A673 (cell line): ENCODE measurements around the gene GATA1. TPM values are rescaled to one million over a fixed set of nuclear protein-coding genes. Genes with fewer than 3 reads are reported as not detected.

ENCODE experiments used
- BruUV-seq: library from RNA; stranded (reverse); fragments of 400-500 nt; replicated peaks from 2 replicates; lab custom pipeline; 2021; lab: Mats Ljungman, UMichigan
- CTCF ChIA-PET: fragments of 300-600 bp; sonication (Branson Sonifier 250); formaldehyde crosslinking; loops from one replicate; lab custom pipeline; 2022; ENCODE audit warnings: antibody characterized with exemption; lab: Charles Lee
- POLR2A ChIA-PET: fragments of 300-600 bp; sonication (Branson Sonifier 250); formaldehyde crosslinking; loops from one replicate; lab custom pipeline; 2022; ENCODE audit warnings: antibody characterized with exemption; ENCODE audit not compliant: low non-redundant PET; lab: Charles Lee
- DNase-seq: peaks from one replicate; pipeline ENCODE4 v3.0.0-alpha.2; 2015; ENCODE audit warnings: low spot score
- H3K27ac ChIP-seq: fragments of 200-600 bp; sonication (generic); 2 replicates; pipeline ENCODE4 v1.5.1; 2016; ENCODE audit warnings: mixed run types, low read depth, mild to moderate bottlenecking, mixed read lengths, antibody characterized with exemption, low read length; ENCODE audit not compliant: poor library complexity, severe bottlenecking
- H3K27me3 ChIP-seq: fragments of 200-600 bp; sonication (generic); replicated peaks from 2 replicates; pipeline ENCODE4 v1.6.1; 2017; ENCODE audit warnings: mixed run types, low read depth, mild to moderate bottlenecking, mixed read lengths, antibody characterized with exemption, low read length; ENCODE audit not compliant: insufficient read depth, poor library complexity
- H3K36me3 ChIP-seq: fragments of 200-600 bp; sonication (generic); 2 replicates; pipeline ENCODE4 v1.6.1; 2016; ENCODE audit warnings: mixed run types, mild to moderate bottlenecking, mixed read lengths, antibody characterized with exemption, low read length; ENCODE audit not compliant: insufficient read depth, poor library complexity, severe bottlenecking
- H3K4me1 ChIP-seq: fragments of 200-600 bp; sonication (generic); 2 replicates; pipeline ENCODE4 v1.6.1; 2017; ENCODE audit warnings: mixed run types, mild to moderate bottlenecking, mixed read lengths, antibody characterized with exemption, low read length; ENCODE audit not compliant: insufficient read depth, poor library complexity, severe bottlenecking
- H3K4me3 ChIP-seq: fragments of 200-600 bp; sonication (generic); 2 replicates; pipeline ENCODE4 v1.5.1; 2016; ENCODE audit warnings: low read depth, mixed run types, mild to moderate bottlenecking, mixed read lengths, low read length; ENCODE audit not compliant: poor library complexity, severe bottlenecking
- H3K9me3 ChIP-seq: fragments of 200-600 bp; sonication (generic); 2 replicates; pipeline ENCODE4 v1.6.1; 2016; ENCODE audit warnings: mixed run types, low read depth, mild to moderate bottlenecking, mixed read lengths, antibody characterized with exemption, low read length; ENCODE audit not compliant: poor library complexity, severe bottlenecking
- CTCF ChIP-seq: fragments of 300-800, 200-600 bp; sonication (generic); conservative IDR thresholded peaks from 2 replicates; pipeline ENCODE4 v1.5.1; 2017; ENCODE audit warnings: low read depth, mild to moderate bottlenecking, antibody characterized with exemption, low read length, moderate library complexity, mixed read lengths
- EZH2 ChIP-seq: fragments of 200-600 bp; sonication (generic); IDR thresholded peaks from 2 replicates; pipeline ENCODE4 v1.6.1; 2017; ENCODE audit warnings: borderline replicate concordance, low read depth, mild to moderate bottlenecking, mixed read lengths, antibody characterized with exemption, low read length; ENCODE audit not compliant: poor library complexity, severe bottlenecking
- intact Hi-C: fragments of 100-400 bp; cut with micrococcal nuclease; formaldehyde crosslinking; loops from one replicate; pipeline ENCODE4 v1.10.0; 2022; ENCODE audit not compliant: unreplicated experiment
- total RNA-seq: library from RNA; stranded (reverse); gene quantifications from 2 replicates; pipeline ENCODE4 v1.2.3, GENCODE V29; 2021

The GATA1 gene
- total RNA-seq, 1 experiment from 2014 or later = not detected

- BruUV-seq = no TSS peak
- Histone ChIP-seq H3K9me3 (no peaks in the 10 kb centered on the region), H3K36me3 (no peaks in the 10 kb centered on the region), H3K27ac (no peak overlapping the region), H3K27me3 (no peaks in the 10 kb centered on the region), H3K4me3 (no peak overlapping the region), H3K4me1 (no peaks in the 10 kb centered on the region)
- ChIA-PET POLR2A (no interaction called here), CTCF (no interaction called here)
- no peak for DNase-seq
- TF ChIP-seq CTCF = no peak
- intact Hi-C loops = no loop called here
Measured at GRCh38 chrX:48813644-48814043, 27.3 kb downstream of the GATA1 start.

GRCh38 chrX:48814722-48815121 lies 28.3 kb downstream of the GATA1 start:
- ChIA-PET CTCF (no interaction called here), POLR2A (no interaction called here)
- intact Hi-C loops = no loop called here
- Histone ChIP-seq H3K36me3 (no peaks in the 10 kb centered on the region), H3K4me3 (no peak overlapping the region), H3K27ac (no peak overlapping the region), H3K27me3 (no peaks in the 10 kb centered on the region), H3K9me3 (no peaks in the 10 kb centered on the region), H3K4me1 (no peaks in the 10 kb centered on the region)
- BruUV-seq = no TSS peak
- TF ChIP-seq EZH2 = no peak
- TF ChIP-seq CTCF = no peak
- DNase-seq = no peak

GRCh38 chrX:48815266-48815665 lies 28.9 kb downstream of the GATA1 start:
- no peak for DNase-seq
- intact Hi-C loops = no loop called here
- Histone ChIP-seq H3K36me3 (no peaks in the 10 kb centered on the region), H3K9me3 (no peaks in the 10 kb centered on the region), H3K4me1 (no peaks in the 10 kb centered on the region), H3K27ac (no peak overlapping the region), H3K27me3 (no peaks in the 10 kb centered on the region), H3K4me3 (no peak overlapping the region)
- ChIA-PET POLR2A (no interaction called here), CTCF (no interaction called here)
- TF ChIP-seq CTCF = no peak
- no peak for TF ChIP-seq EZH2
- no TSS peak for BruUV-seq
